Measurements from ENCODE around the gene CAMK2A.

CAMK2A gene

GRCh38 chr5:150315245-150315644 lies 25.7 kb upstream of the CAMK2A start:
- no peak for DNase-seq

- DNase-seq = no peak
These were observed 24.5 kb upstream of the CAMK2A start for GRCh38 chr5:150313921-150314716.

GRCh38 chr5:150313501-150313900 lies 23.9 kb upstream of the CAMK2A start:
- DNase-seq = no peak

GRCh38 chr5:150312518-150312917 lies 22.9 kb upstream of the CAMK2A start:
- DNase-seq = no peak

- DNase-seq = no peak
These were observed 21.6 kb upstream of the CAMK2A start for GRCh38 chr5:150311015-150311692.

GRCh38 chr5:150310246-150310645 lies 20.7 kb upstream of the CAMK2A start:
- DNase-seq = no peak

GRCh38 chr5:150309886-150310239 lies 20.3 kb upstream of the CAMK2A start:
- DNase-seq = no peak

- DNase-seq = no peak
These were observed 19.7 kb upstream of the CAMK2A start for GRCh38 chr5:150309101-150309885.

- DNase-seq = no peak
These were observed 18.2 kb upstream of the CAMK2A start for GRCh38 chr5:150307617-150308426.

GRCh38 chr5:150306775-150307174 lies 17.2 kb upstream of the CAMK2A start:
- DNase-seq = no peak

GRCh38 chr5:150305557-150305956 lies 16.0 kb upstream of the CAMK2A start:
- no peak for DNase-seq

GRCh38 chr5:150305095-150305494 lies 15.5 kb upstream of the CAMK2A start:
- no peak for DNase-seq

- DNase-seq = no peak
These were observed 15.0 kb upstream of the CAMK2A start for GRCh38 chr5:150304481-150305081.

GRCh38 chr5:150303660-150304386 lies 14.2 kb upstream of the CAMK2A start:
- DNase-seq = no peak

GRCh38 chr5:150303070-150303615 lies 13.6 kb upstream of the CAMK2A start:
- DNase-seq = no peak

- DNase-seq = no peak
These were observed 12.9 kb upstream of the CAMK2A start, which contains the start of gene ARSI for GRCh38 chr5:150302301-150303069. ARSI (minus strand) TSS chr5:150302905; CDS start chr5:150302373, 532 bp downstream.

GRCh38 chr5:150301901-150302300 lies 12.3 kb upstream of the CAMK2A start:
- DNase-seq = no peak

- no peak for DNase-seq
These were observed 11.6 kb upstream of the CAMK2A start for GRCh38 chr5:150301170-150301505.

GRCh38 chr5:150300496-150301169 lies 11.1 kb upstream of the CAMK2A start:
- DNase-seq = no peak
